ENCODE results near the gene MYCL.

- TF ChIP-seq POLR2A (IDR thresholded peaks at IDR 0.05), result no peak
- TF ChIP-seq, protein P1, sequence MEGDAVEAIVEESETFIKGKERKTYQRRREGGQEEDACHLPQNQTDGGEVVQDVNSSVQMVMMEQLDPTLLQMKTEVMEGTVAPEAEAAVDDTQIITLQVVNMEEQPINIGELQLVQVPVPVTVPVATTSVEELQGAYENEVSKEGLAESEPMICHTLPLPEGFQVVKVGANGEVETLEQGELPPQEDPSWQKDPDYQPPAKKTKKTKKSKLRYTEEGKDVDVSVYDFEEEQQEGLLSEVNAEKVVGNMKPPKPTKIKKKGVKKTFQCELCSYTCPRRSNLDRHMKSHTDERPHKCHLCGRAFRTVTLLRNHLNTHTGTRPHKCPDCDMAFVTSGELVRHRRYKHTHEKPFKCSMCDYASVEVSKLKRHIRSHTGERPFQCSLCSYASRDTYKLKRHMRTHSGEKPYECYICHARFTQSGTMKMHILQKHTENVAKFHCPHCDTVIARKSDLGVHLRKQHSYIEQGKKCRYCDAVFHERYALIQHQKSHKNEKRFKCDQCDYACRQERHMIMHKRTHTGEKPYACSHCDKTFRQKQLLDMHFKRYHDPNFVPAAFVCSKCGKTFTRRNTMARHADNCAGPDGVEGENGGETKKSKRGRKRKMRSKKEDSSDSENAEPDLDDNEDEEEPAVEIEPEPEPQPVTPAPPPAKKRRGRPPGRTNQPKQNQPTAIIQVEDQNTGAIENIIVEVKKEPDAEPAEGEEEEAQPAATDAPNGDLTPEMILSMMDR (IDR thresholded peaks at IDR 0.05), result no peak
These were observed 35.0 kb downstream of the MYCL start for GRCh38 chr1:39866767-39867166.

Data from right lobe of liver (tissue), 4 donors.